ENCODE measurements around the gene PHKA2.
"Not testable (repeated sequence)": the region's sequence is repeated elsewhere in the genome, so short reads cannot be mapped to it uniquely, and the experiment has no call there.

Gene PHKA2

DNA sequence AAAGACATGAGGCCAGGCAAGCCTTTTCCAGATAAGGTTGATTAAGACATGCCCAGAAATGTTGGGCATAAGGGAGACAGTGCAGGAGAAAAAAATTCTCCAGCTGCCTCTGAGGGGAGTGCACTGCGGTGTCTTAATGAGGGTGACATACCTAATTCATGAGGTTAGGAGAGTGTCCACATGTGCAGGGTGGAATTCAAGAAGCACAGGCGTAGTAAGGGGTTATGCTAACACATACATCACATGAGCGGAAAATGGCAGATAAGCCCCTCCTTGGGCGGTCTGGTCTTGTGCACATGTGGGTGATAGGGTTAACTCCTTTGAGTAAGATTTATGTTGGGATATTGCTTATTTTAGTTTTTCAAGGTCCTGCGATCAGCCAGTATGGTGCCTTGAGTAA lies 122.4 kb downstream of the PHKA2 start:
- Histone ChIP-seq H3K4me1 (ENCODE audit: insufficient read depth, low read length, poor library complexity, severe bottlenecking) (no peaks in the 10 kb centered on the region), H3K79me2 (ENCODE audit: insufficient read depth, low read length) (no peaks in the 10 kb centered on the region), H3F3A (ENCODE audit: low read depth) (no peaks in the 10 kb centered on the region), H4K20me1 (ENCODE audit: insufficient read depth, low read length, poor library complexity, severe bottlenecking) (no peaks in the 10 kb centered on the region), H3K9me3 (ENCODE audit: insufficient read depth, low read depth, low read length) (no peaks in the 10 kb centered on the region), H3K36me3 (ENCODE audit: insufficient read depth, low read length) (no peaks in the 10 kb centered on the region), H3K4me3 (ENCODE audit: low read length, poor library complexity, severe bottlenecking) (no peak overlapping the region), H3K9me2 (replicated peaks; ENCODE audit: low read depth, low read length) (no peaks in the 10 kb centered on the region), H2AFZ (ENCODE audit: low read length) (no peak overlapping the region), H3K9ac (ENCODE audit: low read depth, low read length, poor library complexity, severe bottlenecking) (no peak overlapping the region), H3K27me3 (ENCODE audit: insufficient read depth, low read length, poor library complexity, severe bottlenecking) (no peaks in the 10 kb centered on the region), H3K4me2 (ENCODE audit: low read depth, low read length, poor library complexity, severe bottlenecking) (no peak overlapping the region)
- TF ChIP-seq, protein P1, sequence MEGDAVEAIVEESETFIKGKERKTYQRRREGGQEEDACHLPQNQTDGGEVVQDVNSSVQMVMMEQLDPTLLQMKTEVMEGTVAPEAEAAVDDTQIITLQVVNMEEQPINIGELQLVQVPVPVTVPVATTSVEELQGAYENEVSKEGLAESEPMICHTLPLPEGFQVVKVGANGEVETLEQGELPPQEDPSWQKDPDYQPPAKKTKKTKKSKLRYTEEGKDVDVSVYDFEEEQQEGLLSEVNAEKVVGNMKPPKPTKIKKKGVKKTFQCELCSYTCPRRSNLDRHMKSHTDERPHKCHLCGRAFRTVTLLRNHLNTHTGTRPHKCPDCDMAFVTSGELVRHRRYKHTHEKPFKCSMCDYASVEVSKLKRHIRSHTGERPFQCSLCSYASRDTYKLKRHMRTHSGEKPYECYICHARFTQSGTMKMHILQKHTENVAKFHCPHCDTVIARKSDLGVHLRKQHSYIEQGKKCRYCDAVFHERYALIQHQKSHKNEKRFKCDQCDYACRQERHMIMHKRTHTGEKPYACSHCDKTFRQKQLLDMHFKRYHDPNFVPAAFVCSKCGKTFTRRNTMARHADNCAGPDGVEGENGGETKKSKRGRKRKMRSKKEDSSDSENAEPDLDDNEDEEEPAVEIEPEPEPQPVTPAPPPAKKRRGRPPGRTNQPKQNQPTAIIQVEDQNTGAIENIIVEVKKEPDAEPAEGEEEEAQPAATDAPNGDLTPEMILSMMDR (conservative IDR thresholded peaks at IDR 0.05; ENCODE audit: low read length) = no peak
- TF ChIP-seq EZH2phosphoT487 (IDR thresholded peaks at IDR 0.05; ENCODE audit: borderline replicate concordance) = no peak

DNA sequence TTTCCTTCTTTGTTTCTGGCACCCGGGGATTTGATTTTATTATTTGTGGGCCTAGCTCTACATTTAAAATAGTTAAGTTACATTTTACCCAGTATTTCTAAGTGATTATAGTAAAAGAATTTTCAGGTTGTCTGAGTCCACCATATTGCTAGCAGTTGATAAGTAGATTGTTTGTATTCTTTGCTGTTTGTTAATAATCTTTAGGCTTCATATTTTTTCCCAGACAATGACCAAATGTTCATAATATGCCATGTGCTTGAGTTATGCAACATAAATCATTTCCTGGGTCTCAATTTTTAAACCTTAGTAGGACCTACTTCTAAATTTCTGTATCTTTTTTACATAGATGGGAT lies 127.3 kb downstream of the PHKA2 start:
- no peaks in the 10 kb centered on the region for H4K20me1 ChIP-seq (ENCODE audit: insufficient read depth, low read length, poor library complexity, severe bottlenecking)
- H3K4me1 ChIP-seq (ENCODE audit: insufficient read depth, low read length, poor library complexity, severe bottlenecking) = no peaks in the 10 kb centered on the region
- no peaks in the 10 kb centered on the region for H3F3A ChIP-seq (ENCODE audit: low read depth)
- no peak overlapping the region for H3K4me3 ChIP-seq (ENCODE audit: low read length, poor library complexity, severe bottlenecking)
- H3K9me3 ChIP-seq (ENCODE audit: insufficient read depth, low read depth, low read length) = no peaks in the 10 kb centered on the region
- no peaks in the 10 kb centered on the region for H3K79me2 ChIP-seq (ENCODE audit: insufficient read depth, low read length)
- H2AFZ ChIP-seq (ENCODE audit: low read length) = no peak overlapping the region
- TF ChIP-seq, protein P1 (conservative IDR thresholded peaks at IDR 0.05; ENCODE audit: low read length) = no peak
- TF ChIP-seq EZH2phosphoT487 (IDR thresholded peaks at IDR 0.05; ENCODE audit: borderline replicate concordance) = no peak
- H3K27me3 ChIP-seq (ENCODE audit: insufficient read depth, low read length, poor library complexity, severe bottlenecking) = no peaks in the 10 kb centered on the region
- no peak overlapping the region for H3K4me2 ChIP-seq (ENCODE audit: low read depth, low read length, poor library complexity, severe bottlenecking)
- H3K9ac ChIP-seq (ENCODE audit: low read depth, low read length, poor library complexity, severe bottlenecking) = no peak overlapping the region
- H3K9me2 ChIP-seq (replicated peaks; ENCODE audit: low read depth, low read length) = no peaks in the 10 kb centered on the region
- no peaks in the 10 kb centered on the region for H3K36me3 ChIP-seq (ENCODE audit: insufficient read depth, low read length)

DNA sequence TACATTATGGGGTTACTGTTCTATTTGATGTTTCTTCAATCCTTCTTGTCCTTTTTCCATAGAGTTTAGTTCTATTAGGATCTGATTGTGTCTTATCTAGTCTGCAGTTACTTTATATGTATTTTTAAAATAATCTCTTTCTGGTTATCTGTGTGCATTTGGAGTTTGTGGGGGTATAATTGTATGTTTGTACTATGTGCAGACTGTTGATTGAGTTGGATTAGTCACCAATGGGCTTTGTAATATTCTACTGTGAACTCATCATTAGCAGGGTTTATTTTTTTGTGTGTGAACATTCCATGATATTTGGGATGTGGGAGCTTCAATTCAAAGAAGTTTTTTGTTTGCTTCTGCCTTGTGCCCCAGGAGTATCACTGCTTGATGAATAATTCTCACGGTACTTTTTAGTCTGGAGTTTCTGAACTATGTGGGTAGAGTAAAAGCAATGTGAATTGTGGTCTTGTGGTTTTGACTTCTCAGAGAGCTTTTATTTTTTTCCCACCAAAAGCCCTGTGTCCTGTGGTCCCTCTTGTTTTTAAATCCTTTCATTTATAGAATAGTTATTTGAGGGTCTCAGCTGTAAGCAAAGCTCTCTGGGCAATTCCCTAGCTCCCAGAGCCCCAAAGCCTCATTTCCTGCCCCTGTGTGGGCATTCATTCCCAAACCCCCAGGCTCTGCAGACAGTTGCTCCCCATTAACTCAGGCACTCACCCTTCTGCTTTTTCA lies 127.8 kb downstream of the PHKA2 start:
- H3K4me2 ChIP-seq (ENCODE audit: low read depth, low read length, poor library complexity, severe bottlenecking) = no peak overlapping the region
- H3F3A ChIP-seq (ENCODE audit: low read depth) = no peaks in the 10 kb centered on the region
- H3K9ac ChIP-seq (ENCODE audit: low read depth, low read length, poor library complexity, severe bottlenecking) = no peak overlapping the region
- no peak for TF ChIP-seq EZH2phosphoT487 (IDR thresholded peaks at IDR 0.05; ENCODE audit: borderline replicate concordance)
- TF ChIP-seq, protein P1 (conservative IDR thresholded peaks at IDR 0.05; ENCODE audit: low read length) = no peak
- H3K27me3 ChIP-seq (ENCODE audit: insufficient read depth, low read length, poor library complexity, severe bottlenecking) = no peaks in the 10 kb centered on the region
- no peaks in the 10 kb centered on the region for H3K9me2 ChIP-seq (replicated peaks; ENCODE audit: low read depth, low read length)
- no peaks in the 10 kb centered on the region for H3K4me1 ChIP-seq (ENCODE audit: insufficient read depth, low read length, poor library complexity, severe bottlenecking)
- H3K36me3 ChIP-seq (ENCODE audit: insufficient read depth, low read length) = no peaks in the 10 kb centered on the region
- no peaks in the 10 kb centered on the region for H4K20me1 ChIP-seq (ENCODE audit: insufficient read depth, low read length, poor library complexity, severe bottlenecking)
- H2AFZ ChIP-seq (ENCODE audit: low read length) = no peak overlapping the region
- no peaks in the 10 kb centered on the region for H3K9me3 ChIP-seq (ENCODE audit: insufficient read depth, low read depth, low read length)
- H3K4me3 ChIP-seq (ENCODE audit: low read length, poor library complexity, severe bottlenecking) = no peak overlapping the region
- no peaks in the 10 kb centered on the region for H3K79me2 ChIP-seq (ENCODE audit: insufficient read depth, low read length)

DNA sequence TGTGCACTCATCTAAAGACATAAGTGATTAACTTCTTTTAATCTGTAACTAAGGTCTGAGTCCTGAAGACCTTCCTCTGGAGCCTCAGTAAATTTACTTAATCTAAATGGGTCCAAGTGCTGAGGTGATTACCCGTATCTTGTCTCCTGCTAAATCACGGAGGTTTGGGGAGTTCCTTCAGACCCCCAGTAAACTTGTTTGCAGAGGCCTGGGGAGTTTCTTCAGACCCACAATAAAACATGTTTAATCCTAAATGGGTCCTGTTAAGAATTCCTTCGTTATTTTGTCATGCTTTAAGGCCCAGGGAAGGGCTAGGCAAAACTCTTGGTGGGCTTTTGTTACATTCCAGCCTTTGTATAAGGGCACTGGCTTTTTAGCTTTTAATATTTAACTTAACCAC lies 136.0 kb downstream of the PHKA2 start:
- not testable (repeated sequence) for H3K4me3 ChIP-seq (ENCODE audit: low read length, poor library complexity, severe bottlenecking); H4K20me1 ChIP-seq (ENCODE audit: insufficient read depth, low read length, poor library complexity, severe bottlenecking); H3K9me2 ChIP-seq (replicated peaks; ENCODE audit: low read depth, low read length); H3K9me3 ChIP-seq (ENCODE audit: insufficient read depth, low read depth, low read length); H3K9ac ChIP-seq (ENCODE audit: low read depth, low read length, poor library complexity, severe bottlenecking); H3F3A ChIP-seq (ENCODE audit: low read depth); H2AFZ ChIP-seq (ENCODE audit: low read length); H3K4me2 ChIP-seq (ENCODE audit: low read depth, low read length, poor library complexity, severe bottlenecking); H3K79me2 ChIP-seq (ENCODE audit: insufficient read depth, low read length); H3K4me1 ChIP-seq (ENCODE audit: insufficient read depth, low read length, poor library complexity, severe bottlenecking); H3K27me3 ChIP-seq (ENCODE audit: insufficient read depth, low read length, poor library complexity, severe bottlenecking); H3K36me3 ChIP-seq (ENCODE audit: insufficient read depth, low read length)

Data from Loucy (cell line).